Hypothalamus (tissue), 51 donors: ENCODE results near the gene STK38L.

ENCODE experiments used
- DNase-seq, 51 donors: peaks; one replicate each; lab custom pipeline; 2025; lab: John Stamatoyannopoulos, UW

The STK38L gene

GRCh38 chr12:27272373-27273028, 28.4 kb downstream of the STK38L start:
- no peak for DNase-seq

GRCh38 chr12:27273114-27273513, 29.0 kb downstream of the STK38L start:
- DNase-seq: no peak

GRCh38 chr12:27274706-27275105, 30.6 kb downstream of the STK38L start:
- no peak for DNase-seq

GRCh38 chr12:27276275-27276674, 32.2 kb downstream of the STK38L start:
- DNase-seq: no peak

- DNase-seq: no peak
Measured at GRCh38 chr12:27277846-27278260, 33.8 kb downstream of the STK38L start.

GRCh38 chr12:27279826-27280225, 35.7 kb downstream of the STK38L start:
- DNase-seq: no peak

- DNase-seq: peak in 1 of 51 donors; percentile 6
Measured at GRCh38 chr12:27280412-27280811, 36.3 kb downstream of the STK38L start.

GRCh38 chr12:27282754-27283153, 38.7 kb downstream of the STK38L start:
- DNase-seq: no peak

GRCh38 chr12:27284021-27284420, 39.9 kb downstream of the STK38L start:
- DNase-seq: no peak

- DNase-seq: no peak
Measured at GRCh38 chr12:27284751-27285150, 40.7 kb downstream of the STK38L start.

GRCh38 chr12:27285403-27285802, 41.3 kb downstream of the STK38L start:
- no peak for DNase-seq

GRCh38 chr12:27289414-27289813, 45.3 kb downstream of the STK38L start:
- DNase-seq: no peak

GRCh38 chr12:27290501-27291168, 46.5 kb downstream of the STK38L start:
- DNase-seq: no peak

GRCh38 chr12:27291862-27292261, 47.8 kb downstream of the STK38L start:
- DNase-seq: no peak

- no peak for DNase-seq
Measured at GRCh38 chr12:27292718-27293117, 48.6 kb downstream of the STK38L start.

- DNase-seq: peak in 3 of 51 donors; percentile 3 to 29 (median 13)
Measured at GRCh38 chr12:27293463-27293862, 49.4 kb downstream of the STK38L start.

- no peak for DNase-seq
Measured at GRCh38 chr12:27296674-27297073, 52.6 kb downstream of the STK38L start.

GRCh38 chr12:27297566-27297965, 53.5 kb downstream of the STK38L start:
- DNase-seq: no peak

- no peak for DNase-seq
Measured at GRCh38 chr12:27299102-27299501, 55.0 kb downstream of the STK38L start.

- DNase-seq: no peak
Measured at GRCh38 chr12:27300226-27300625, 56.1 kb downstream of the STK38L start.

GRCh38 chr12:27303139-27304111, 59.3 kb downstream of the STK38L start:
- DNase-seq: no peak
